Esophagus muscularis mucosa (tissue), 4 donors: Measurements from ENCODE around the gene TMEM151A. TPM values are rescaled to one million over a fixed set of nuclear protein-coding genes. Genes with fewer than 3 reads are reported as not detected.
"Not testable (repeated sequence)": the region's sequence is repeated elsewhere in the genome, so short reads cannot be mapped to it uniquely, and the experiment has no call there.

Experiments
- DNase-seq: peaks from one replicate; pipeline ENCODE4 v3.0.0-alpha.2; 2017; ENCODE audit errors: extremely low spot score
- H3K27ac ChIP-seq, 4 donors: fragments of 200-600 bp; sonication (generic); replicated peaks in 1 of 4; 1 replicate in 3 of 4; 2 replicates in 1 of 4; pipeline ENCODE4 v1.5.1; 2016 to 2019; ENCODE audit warnings: mild to moderate bottlenecking in 1 of 4
- H3K27me3 ChIP-seq, 4 donors: fragments of 200-600 bp; sonication (generic); one replicate each; pipeline versions ENCODE4 v1.5.1 to v1.6.0; 2016 to 2019
- H3K36me3 ChIP-seq, 4 donors: fragments of 200-600 bp; sonication (generic); one replicate each; pipeline ENCODE4 v1.5.1; 2016 to 2019
- H3K4me1 ChIP-seq, 4 donors: fragments of 200-600 bp; sonication (generic); one replicate each; pipeline ENCODE4 v1.5.1; 2016 to 2019
- H3K4me3 ChIP-seq, 4 donors: fragments of 200-600 bp; sonication (generic); 1 replicate in 2 of 4; 2 replicates in 2 of 4; pipeline ENCODE4 v1.5.1; 2016 to 2019; ENCODE audit warnings: mild to moderate bottlenecking in 4 of 4, moderate library complexity in 1 of 4
- H3K9me3 ChIP-seq, 4 donors: fragments of 200-600 bp; sonication (generic); 1 replicate in 3 of 4; 2 replicates in 1 of 4; pipeline ENCODE4 v1.5.1; 2016 to 2019
- EP300 ChIP-seq: sonication (generic); formaldehyde crosslinking; IDR thresholded peaks from one replicate; pipeline ENCODE4 v1.6.1; 2017; ENCODE audit warnings: antibody characterized with exemption
- POLR2A ChIP-seq: fragments of 450-650 bp; IDR thresholded peaks from one replicate; pipeline ENCODE4 v1.6.1; 2017; ENCODE audit warnings: antibody characterized with exemption, moderate library complexity, mild to moderate bottlenecking, low read depth
- POLR2AphosphoS5 ChIP-seq, 2 donors: sonication (generic); formaldehyde crosslinking; IDR thresholded peaks; one replicate each; pipeline ENCODE4 v1.6.1; 2017; ENCODE audit warnings: antibody characterized with exemption in 2 of 2
- WGBS: methylation state at CpG from one replicate; pipeline ENCODE4 v1.1.5; 2018; 5-methylcytosine and 5-hydroxymethylcytosine counted together
- intact Hi-C: fragments of 100-400 bp; cut with DNase I; formaldehyde crosslinking; loops from one replicate; pipeline ENCODE4 v1.15.1; 2023
- total RNA-seq, 4 donors: library from RNA; depleted of rRNA; stranded (reverse); fragments of >200 nt; gene quantifications; one replicate each; pipeline versions ENCODE4 v1.1.0 to v1.2.1, GENCODE V29; 2016
- TF ChIP-seq, protein P1 (sequence below), 3 experiments: fragments of 200-600 bp in 2 of 3; fragments of 450-650 bp in 1 of 3; sonication (generic) in 2 of 3; IDR thresholded peaks; one replicate each; pipeline ENCODE4 v1.5.1; 2017 to 2019; ENCODE audit warnings: antibody characterized with exemption in 3 of 3, mild to moderate bottlenecking in 2 of 3, moderate library complexity in 1 of 3

The TMEM151A gene
- total RNA-seq, 4 donors from 2014 or later, result 0.42 to 0.71 (median 0.54) TPM

GRCh38 chr11:66297610-66298009 lies 5.9 kb downstream of the TMEM151A start:
- TF ChIP-seq, protein P1, sequence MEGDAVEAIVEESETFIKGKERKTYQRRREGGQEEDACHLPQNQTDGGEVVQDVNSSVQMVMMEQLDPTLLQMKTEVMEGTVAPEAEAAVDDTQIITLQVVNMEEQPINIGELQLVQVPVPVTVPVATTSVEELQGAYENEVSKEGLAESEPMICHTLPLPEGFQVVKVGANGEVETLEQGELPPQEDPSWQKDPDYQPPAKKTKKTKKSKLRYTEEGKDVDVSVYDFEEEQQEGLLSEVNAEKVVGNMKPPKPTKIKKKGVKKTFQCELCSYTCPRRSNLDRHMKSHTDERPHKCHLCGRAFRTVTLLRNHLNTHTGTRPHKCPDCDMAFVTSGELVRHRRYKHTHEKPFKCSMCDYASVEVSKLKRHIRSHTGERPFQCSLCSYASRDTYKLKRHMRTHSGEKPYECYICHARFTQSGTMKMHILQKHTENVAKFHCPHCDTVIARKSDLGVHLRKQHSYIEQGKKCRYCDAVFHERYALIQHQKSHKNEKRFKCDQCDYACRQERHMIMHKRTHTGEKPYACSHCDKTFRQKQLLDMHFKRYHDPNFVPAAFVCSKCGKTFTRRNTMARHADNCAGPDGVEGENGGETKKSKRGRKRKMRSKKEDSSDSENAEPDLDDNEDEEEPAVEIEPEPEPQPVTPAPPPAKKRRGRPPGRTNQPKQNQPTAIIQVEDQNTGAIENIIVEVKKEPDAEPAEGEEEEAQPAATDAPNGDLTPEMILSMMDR (IDR thresholded peaks at IDR 0.05), result no peak
- TF ChIP-seq POLR2A (no peak), EP300 (no peak)
- no peak for DNase-seq
- Histone ChIP-seq H3K27me3 (peaks cover 0 to 56% (median 11%) of the 10 kb centered on the region in 4 donors), H3K9me3 (no peaks in the 10 kb centered on the region), H3K4me3 (no peak overlapping the region), H3K27ac (no peak overlapping the region), H3K36me3 (no peaks in the 10 kb centered on the region), H3K4me1 (peaks cover 0 to 2% (median 0%) of the 10 kb centered on the region in 4 donors)
- intact Hi-C loops, result no loop called here
- WGBS, result 60% methylated on average over 8 of the region's 8 CpGs

DNA sequence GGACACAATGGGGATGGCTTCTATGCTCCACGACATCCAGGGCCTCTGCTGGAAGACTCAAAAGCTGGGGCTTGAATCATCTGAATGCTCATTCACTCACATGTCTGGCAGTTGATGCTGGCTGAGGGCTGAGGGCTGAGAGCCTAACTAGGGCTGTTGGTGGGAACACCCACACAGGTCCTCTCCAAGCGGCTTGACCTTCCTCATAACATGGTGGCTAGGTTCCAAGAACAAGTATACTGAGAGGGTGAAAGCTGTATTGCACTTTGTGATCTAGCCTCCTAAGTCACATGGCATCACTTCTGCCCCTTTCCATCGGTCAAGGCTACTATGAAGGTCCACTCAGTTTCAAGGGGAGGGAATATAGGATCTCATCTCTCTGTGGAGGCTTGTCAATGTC lies 7.5 kb downstream of the TMEM151A start:
- intact Hi-C loops, result no loop called here
- H3K36me3 ChIP-seq, result no peaks in the 10 kb centered on the region
- 63% methylated on average over 3 of the region's 3 CpGs for WGBS
- TF ChIP-seq, protein P1 (IDR thresholded peaks at IDR 0.05), result no peak
- TF ChIP-seq POLR2AphosphoS5 (IDR thresholded peaks at IDR 0.05), result no peak
- no peak for TF ChIP-seq EP300
- no peak for TF ChIP-seq POLR2A
- peaks cover 0 to 40% (median 0%) of the 10 kb centered on the region in 4 donors for H3K27me3 ChIP-seq
- H3K4me3 ChIP-seq, result no peak overlapping the region
- no peaks in the 10 kb centered on the region for H3K9me3 ChIP-seq
- no peak overlapping the region for H3K27ac ChIP-seq
- no peaks in the 10 kb centered on the region for H3K4me1 ChIP-seq
- no peak for DNase-seq

DNA sequence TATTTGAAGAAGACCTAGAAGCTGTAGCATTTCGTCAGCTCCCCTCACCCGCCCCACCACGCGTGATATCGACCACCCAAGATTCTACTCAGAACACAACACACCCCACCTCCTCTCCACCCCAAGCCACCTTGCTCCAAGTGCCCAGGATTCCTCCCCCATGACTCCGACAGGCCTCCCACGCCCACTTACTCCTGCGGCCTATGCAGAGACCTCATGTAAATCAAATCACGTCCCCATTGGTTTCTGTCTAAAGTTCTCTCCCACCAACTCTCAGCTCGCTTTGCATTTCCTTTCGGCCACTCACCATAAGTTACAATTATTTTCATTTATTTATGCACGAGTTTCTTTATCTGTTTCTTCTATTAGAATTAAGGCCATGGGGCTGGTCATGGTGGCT lies 11.0 kb downstream of the TMEM151A start:
- intact Hi-C loops, result no loop called here
- no peak for TF ChIP-seq POLR2AphosphoS5 (IDR thresholded peaks at IDR 0.05)
- TF ChIP-seq EP300, result no peak
- TF ChIP-seq POLR2A, result no peak
- TF ChIP-seq, protein P1 (IDR thresholded peaks at IDR 0.05), result no peak

DNA sequence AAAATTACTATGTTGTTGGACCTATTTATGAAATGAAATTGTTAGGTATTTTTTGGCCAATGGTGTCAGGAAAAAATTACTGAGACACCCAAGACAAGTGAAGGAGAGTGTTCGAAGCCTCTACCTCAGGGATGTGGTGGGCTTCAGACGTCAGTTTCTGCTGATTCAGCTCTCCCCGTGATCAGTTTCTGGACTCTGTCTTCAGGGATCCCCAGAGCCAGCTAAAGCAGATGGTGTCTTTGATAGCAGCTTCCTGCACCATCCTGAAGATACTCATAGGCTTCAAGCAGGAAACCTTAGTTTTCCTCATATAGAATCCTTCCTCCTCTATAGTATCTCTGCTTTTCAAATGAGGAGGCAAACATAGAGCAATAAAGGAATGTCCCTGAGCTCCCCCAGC lies 17.8 kb downstream of the TMEM151A start:
- peaks cover 16 to 31% (median 24%) of the 10 kb centered on the region in 4 donors for H3K4me1 ChIP-seq
- H3K9me3 ChIP-seq, result no peaks in the 10 kb centered on the region
- H3K27ac ChIP-seq, result no peak overlapping the region
- intact Hi-C loops, result no loop called here
- no peak overlapping the region for H3K4me3 ChIP-seq
- DNase-seq, result no peak
- WGBS, result 42% methylated on average over 3 of the region's 3 CpGs
- no peaks in the 10 kb centered on the region for H3K36me3 ChIP-seq
- H3K27me3 ChIP-seq, result no peaks in the 10 kb centered on the region
- TF ChIP-seq EP300 (no peak), POLR2AphosphoS5 (IDR thresholded peaks at IDR 0.05) (no peak), POLR2A (no peak)
- TF ChIP-seq, protein P1 (IDR thresholded peaks at IDR 0.05), result no peak

More for the DNA sequence above, 11.0 kb downstream of the TMEM151A start:
- 82% methylated on average over 12 of the region's 12 CpGs for WGBS
- no peak overlapping the region for H3K4me3 ChIP-seq
- H3K27ac ChIP-seq, result no peak overlapping the region
- DNase-seq, result no peak
- no peaks in the 10 kb centered on the region for H3K4me1 ChIP-seq
- no peaks in the 10 kb centered on the region for H3K9me3 ChIP-seq
- peaks cover 0 to 7% (median 0%) of the 10 kb centered on the region in 4 donors for H3K27me3 ChIP-seq
- H3K36me3 ChIP-seq, result no peaks in the 10 kb centered on the region

GRCh38 chr11:66310324-66310723 lies 18.6 kb downstream of the TMEM151A start:
- H3K36me3 ChIP-seq, result no peaks in the 10 kb centered on the region
- no peak for TF ChIP-seq POLR2A
- TF ChIP-seq POLR2AphosphoS5 (IDR thresholded peaks at IDR 0.05), result no peak
- TF ChIP-seq, protein P1 (IDR thresholded peaks at IDR 0.05), result no peak
- TF ChIP-seq EP300, result no peak
- DNase-seq, result no peak
- H3K9me3 ChIP-seq, result no peaks in the 10 kb centered on the region
- no peak overlapping the region for H3K4me3 ChIP-seq
- no peaks in the 10 kb centered on the region for H3K27me3 ChIP-seq
- WGBS, result 88% methylated on average over 8 of the region's 8 CpGs
- intact Hi-C loops, result loop anchor here (2.0 to 5.0 kb wide), 2 partner anchors 18 to 77 kb away; no protein-coding TSS in a partner anchor
- H3K27ac ChIP-seq, result no peak overlapping the region
- peaks cover 18 to 39% (median 32%) of the 10 kb centered on the region in 4 donors for H3K4me1 ChIP-seq

DNA sequence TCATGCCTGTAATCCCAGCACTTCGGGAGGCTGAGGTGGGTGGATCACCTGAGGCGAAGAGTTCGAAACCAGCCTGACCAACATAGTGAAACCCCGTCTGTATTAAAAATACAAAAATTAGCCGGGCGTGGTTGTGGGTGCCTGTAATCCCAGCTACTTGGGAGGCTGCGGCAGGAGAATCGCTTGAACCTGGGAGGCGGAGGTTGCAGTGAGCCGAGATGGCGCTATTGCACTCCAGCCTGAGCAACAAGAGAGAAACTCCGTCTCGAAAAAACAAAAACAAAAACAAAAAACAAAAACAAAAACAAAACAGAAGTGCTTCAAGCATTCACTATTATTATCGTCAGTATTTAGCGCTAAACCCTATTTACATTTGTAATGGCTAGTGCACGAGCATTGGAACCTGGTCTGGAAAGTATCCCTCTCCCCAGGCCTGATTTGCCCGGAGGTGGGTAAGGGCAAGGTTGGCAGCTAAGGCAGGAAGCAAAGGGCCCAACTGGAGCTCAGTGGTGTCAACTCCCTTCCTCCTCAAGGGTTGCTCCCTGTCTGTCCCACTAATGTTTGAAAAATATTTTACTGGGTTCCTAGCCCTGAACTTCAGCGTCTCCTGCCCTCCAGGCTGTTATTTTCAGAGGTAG lies 19.2 kb downstream of the TMEM151A start:
- DNase-seq, H3K27me3 ChIP-seq, H3K4me3 ChIP-seq, H3K9me3 ChIP-seq, H3K36me3 ChIP-seq: not testable (repeated sequence)
- intact Hi-C loops, result loop anchor here (2.0 to 5.0 kb wide), 2 partner anchors 18 to 76 kb away; no protein-coding TSS in a partner anchor
- H3K4me1 ChIP-seq, result peaks cover 19 to 45% (median 38%) of the 10 kb centered on the region in 4 donors
- WGBS, result 86% methylated on average over 18 of the region's 18 CpGs
- H3K27ac ChIP-seq, result peak overlapping the region in 3 of 4 donors; percentile 83 to 95 (median 89)
